ENCODE measurements around the gene PRKAA1.

PRKAA1 gene

GRCh38 chr5:40784916-40785315 is 13.3 kb downstream of the PRKAA1 start:
- Histone ChIP-seq H3K9me3 (ENCODE audit: insufficient read depth, low read length) (no peaks in the 10 kb centered on the region), H3K79me2 (ENCODE audit: insufficient read depth, low read length) (peaks cover 100% of the 10 kb centered on the region), H3K9me2 (replicated peaks; ENCODE audit: insufficient read depth, low read length) (no peaks in the 10 kb centered on the region), H3K36me3 (ENCODE audit: low read length) (0 out of 2 replicates have a peak, but pooled peaks cover 4% of the 10 kb centered on the region), H3K27ac (ENCODE audit: low read depth, low read length) (no peak overlapping the region), H4K20me1 (ENCODE audit: low read depth, low read length) (peaks cover 27% of the 10 kb centered on the region), H3F3A (ENCODE audit: insufficient read depth) (no peaks in the 10 kb centered on the region), H3K9ac (ENCODE audit: low read length) (no peak overlapping the region), H2AFZ (ENCODE audit: low read depth, low read length, severe bottlenecking) (no peak overlapping the region), H3K4me3 (ENCODE audit: insufficient read depth, low read length, poor library complexity, severe bottlenecking) (no peak overlapping the region), H3K27me3 (ENCODE audit: low read length) (no peaks in the 10 kb centered on the region), H3K4me2 (ENCODE audit: low read depth, low read length, poor library complexity, severe bottlenecking) (no peak overlapping the region)
- no peak for TF ChIP-seq CTCF (IDR thresholded peaks at IDR 0.05; ENCODE audit: insufficient read depth, low read length, poor library complexity, severe bottlenecking)
- no peak for TF ChIP-seq EZH2phosphoT487 (conservative IDR thresholded peaks at IDR 0.05; ENCODE audit: low read length)

- Histone ChIP-seq H3K4me3 (ENCODE audit: insufficient read depth, low read length, poor library complexity, severe bottlenecking) (no peak overlapping the region), H3K9ac (ENCODE audit: low read length) (no peak overlapping the region), H3K4me2 (ENCODE audit: low read depth, low read length, poor library complexity, severe bottlenecking) (no peak overlapping the region), H3F3A (ENCODE audit: insufficient read depth) (no peaks in the 10 kb centered on the region), H3K79me2 (ENCODE audit: insufficient read depth, low read length) (peaks cover 100% of the 10 kb centered on the region), H3K9me3 (ENCODE audit: insufficient read depth, low read length) (no peaks in the 10 kb centered on the region), H3K36me3 (ENCODE audit: low read length) (0 out of 2 replicates have a peak, but pooled peaks cover 4% of the 10 kb centered on the region), H3K27me3 (ENCODE audit: low read length) (no peaks in the 10 kb centered on the region), H3K27ac (ENCODE audit: low read depth, low read length) (no peak overlapping the region), H4K20me1 (ENCODE audit: low read depth, low read length) (peaks cover 27% of the 10 kb centered on the region), H3K9me2 (replicated peaks; ENCODE audit: insufficient read depth, low read length) (no peaks in the 10 kb centered on the region), H2AFZ (ENCODE audit: low read depth, low read length, severe bottlenecking) (no peak overlapping the region)
- no peak for TF ChIP-seq CTCF (IDR thresholded peaks at IDR 0.05; ENCODE audit: insufficient read depth, low read length, poor library complexity, severe bottlenecking)
- no peak for TF ChIP-seq EZH2phosphoT487 (conservative IDR thresholded peaks at IDR 0.05; ENCODE audit: low read length)
Measured at GRCh38 chr5:40784027-40784653, 14.0 kb downstream of the PRKAA1 start.

- H2AFZ ChIP-seq (ENCODE audit: low read depth, low read length, severe bottlenecking), result no peak overlapping the region
- no peak overlapping the region for H3K4me3 ChIP-seq (ENCODE audit: insufficient read depth, low read length, poor library complexity, severe bottlenecking)
- H3K27ac ChIP-seq (ENCODE audit: low read depth, low read length), result no peak overlapping the region
- H3K9ac ChIP-seq (ENCODE audit: low read length), result no peak overlapping the region
- H3K9me3 ChIP-seq (ENCODE audit: insufficient read depth, low read length), result no peaks in the 10 kb centered on the region
- peaks cover 21% of the 10 kb centered on the region for H4K20me1 ChIP-seq (ENCODE audit: low read depth, low read length)
- H3K79me2 ChIP-seq (ENCODE audit: insufficient read depth, low read length), result peaks cover 89% of the 10 kb centered on the region
- H3K9me2 ChIP-seq (replicated peaks; ENCODE audit: insufficient read depth, low read length), result no peaks in the 10 kb centered on the region
- no peaks in the 10 kb centered on the region for H3K36me3 ChIP-seq (ENCODE audit: low read length)
- 0 out of 2 replicates have a peak, but pooled peaks cover 3% of the 10 kb centered on the region for H3F3A ChIP-seq (ENCODE audit: insufficient read depth)
- H3K27me3 ChIP-seq (ENCODE audit: low read length), result no peaks in the 10 kb centered on the region
- TF ChIP-seq CTCF (IDR thresholded peaks at IDR 0.05; ENCODE audit: insufficient read depth, low read length, poor library complexity, severe bottlenecking), result no peak
- no peak for TF ChIP-seq EZH2phosphoT487 (conservative IDR thresholded peaks at IDR 0.05; ENCODE audit: low read length)
- H3K4me2 ChIP-seq (ENCODE audit: low read depth, low read length, poor library complexity, severe bottlenecking), result no peak overlapping the region
Measured at GRCh38 chr5:40781843-40782409, 16.2 kb downstream of the PRKAA1 start.

Data from SU-DHL-6 (cell line).